Mesendoderm (in vitro differentiated cells): Measurements from ENCODE around the gene CELA2B.
"Not testable (repeated sequence)": the region's sequence is repeated elsewhere in the genome, so short reads cannot be mapped to it uniquely, and the experiment has no call there.

Source experiments
- DNase-seq: peaks from one replicate; pipeline ENCODE4 v3.0.0; 2013
- H2AK5ac ChIP-seq: 2 replicates; pipeline ENCODE4 v1.6.1; 2013; ENCODE audit warnings: low read length, inconsistent platforms
- H2BK120ac ChIP-seq: 2 replicates; pipeline ENCODE4 v1.6.1; 2013; ENCODE audit warnings: low read depth, mild to moderate bottlenecking, low read length, moderate library complexity, mixed read lengths
- H2BK15ac ChIP-seq: replicated peaks from 2 replicates; pipeline ENCODE4 v1.6.1; 2013; ENCODE audit warnings: low read depth, mild to moderate bottlenecking, moderate library complexity
- H2BK5ac ChIP-seq: 2 replicates; pipeline ENCODE4 v1.6.1; 2013; ENCODE audit warnings: low read length, inconsistent platforms
- H3K18ac ChIP-seq: 2 replicates; pipeline ENCODE4 v1.6.1; 2013; ENCODE audit warnings: mild to moderate bottlenecking, low read length, mixed read lengths
- H3K23ac ChIP-seq: one replicate; pipeline ENCODE4 v1.6.1; 2013; ENCODE audit warnings: low read length
- H3K27ac ChIP-seq: 2 replicates; pipeline ENCODE4 v1.5.1; 2013; ENCODE audit warnings: low read depth, mild to moderate bottlenecking, inconsistent platforms, low read length, moderate library complexity
- H3K27me3 ChIP-seq: 2 replicates; pipeline ENCODE4 v1.6.1; 2013; ENCODE audit warnings: low read length, control low read depth, mild to moderate bottlenecking, inconsistent platforms; ENCODE audit not compliant: insufficient read depth, poor library complexity
- H3K36me3 ChIP-seq: 2 replicates; pipeline ENCODE4 v1.6.1; 2013; ENCODE audit warnings: low read length, inconsistent platforms; ENCODE audit not compliant: control insufficient read depth, insufficient read depth
- H3K4ac ChIP-seq: one replicate; pipeline ENCODE4 v1.6.1; 2013; ENCODE audit warnings: low read depth, mild to moderate bottlenecking, low read length, moderate library complexity
- H3K4me1 ChIP-seq: 2 replicates; pipeline ENCODE4 v1.6.1; 2013; ENCODE audit warnings: low read depth, low read length, inconsistent platforms; ENCODE audit not compliant: control insufficient read depth
- H3K4me2 ChIP-seq: 2 replicates; pipeline ENCODE4 v1.6.1; 2013; ENCODE audit warnings: low read length
- H3K4me3 ChIP-seq: 2 replicates; pipeline ENCODE4 v1.5.1; 2013; ENCODE audit warnings: mild to moderate bottlenecking, low read length
- H3K56ac ChIP-seq: one replicate; pipeline ENCODE4 v1.6.1; 2013; ENCODE audit warnings: low read length
- H3K79me1 ChIP-seq: 2 replicates; pipeline ENCODE4 v1.6.1; 2013; ENCODE audit warnings: low read length, inconsistent platforms
- H3K79me2 ChIP-seq: 2 replicates; pipeline ENCODE4 v1.6.1; 2013; ENCODE audit warnings: mild to moderate bottlenecking, low read length; ENCODE audit not compliant: control insufficient read depth, insufficient read depth
- H3K9ac ChIP-seq: 2 replicates; pipeline ENCODE4 v1.6.1; 2013; ENCODE audit warnings: low read length, inconsistent platforms
- H4K5ac ChIP-seq: one replicate; pipeline ENCODE4 v1.6.1; 2013; ENCODE audit warnings: low read length
- H4K8ac ChIP-seq: one replicate; pipeline ENCODE4 v1.6.1; 2013; ENCODE audit warnings: low read depth, mild to moderate bottlenecking, control low read depth, low read length, moderate library complexity
- WGBS: extraction: QIAGEN DNeasy Blood & Tissue Kit; methylation state at CpG from one replicate; pipeline ENCODE4 v1.1.7; 2013; ENCODE audit warnings: low lambda C conversion rate, missing lambda C conversion rate; ENCODE audit not compliant: insufficient coverage; ENCODE audit errors: extremely low coverage; 5-methylcytosine and 5-hydroxymethylcytosine counted together

CELA2B gene

DNA sequence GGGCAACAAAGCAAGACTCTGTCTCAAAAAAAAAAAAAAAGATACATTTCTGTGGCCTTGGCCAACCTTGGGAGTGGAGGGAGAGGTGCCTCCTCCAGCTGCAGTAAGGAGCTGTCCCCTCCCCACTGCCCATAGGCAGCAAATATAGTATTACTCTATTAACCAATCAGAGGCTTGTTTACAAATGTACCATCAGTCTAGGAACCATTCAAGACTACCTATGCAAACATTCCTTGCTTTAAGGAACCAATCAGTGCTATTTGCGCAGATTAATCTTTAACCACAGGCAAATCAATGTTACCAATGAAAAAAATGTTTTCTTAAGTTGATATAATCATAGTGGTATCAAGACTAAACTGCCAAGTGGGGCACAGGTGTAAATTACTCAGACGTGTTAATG is 18.3 kb upstream of the CELA2B start:
- no peak overlapping the region for H3K9ac ChIP-seq
- H2BK15ac ChIP-seq = no peak overlapping the region
- H2BK5ac ChIP-seq = no peak overlapping the region
- no peaks in the 10 kb centered on the region for H3K79me2 ChIP-seq
- H3K79me1 ChIP-seq = no peaks in the 10 kb centered on the region
- no peak overlapping the region for H3K23ac ChIP-seq
- no peak overlapping the region for H2BK120ac ChIP-seq
- H3K4me3 ChIP-seq = no peak overlapping the region
- no peak for DNase-seq
- no peak overlapping the region for H3K56ac ChIP-seq
- H3K27ac ChIP-seq = no peak overlapping the region
- WGBS = 100% methylated on average over 1 of the region's 2 CpGs
- H3K4ac ChIP-seq = no peak overlapping the region
- H4K8ac ChIP-seq = no peak overlapping the region
- H4K5ac ChIP-seq = no peak overlapping the region
- H3K27me3 ChIP-seq = no peaks in the 10 kb centered on the region
- H3K36me3 ChIP-seq = no peaks in the 10 kb centered on the region
- H3K4me1 ChIP-seq = no peaks in the 10 kb centered on the region
- H2AK5ac ChIP-seq = no peak overlapping the region
- no peak overlapping the region for H3K18ac ChIP-seq
- no peak overlapping the region for H3K4me2 ChIP-seq

DNA sequence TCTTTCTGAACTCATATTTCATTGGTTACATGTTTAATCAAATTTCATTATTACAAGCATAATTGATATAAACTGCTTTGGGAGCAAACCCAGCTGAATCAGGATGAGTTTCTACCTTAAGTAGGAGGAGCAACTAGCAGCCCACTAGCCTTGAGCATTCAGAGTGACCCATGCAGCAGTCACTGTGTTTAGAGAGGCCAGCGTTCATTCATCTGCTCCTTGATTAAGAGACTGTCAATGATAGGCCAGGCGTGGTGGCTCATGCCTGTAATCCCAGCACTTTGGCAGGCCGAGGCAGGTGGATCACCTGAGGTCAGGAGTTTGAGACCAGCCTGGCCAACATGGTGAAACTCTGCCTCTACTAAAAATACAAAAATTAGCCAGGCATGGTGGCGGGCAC is 17.5 kb upstream of the CELA2B start:
- H4K8ac ChIP-seq, H3K36me3 ChIP-seq, H4K5ac ChIP-seq, H3K4me1 ChIP-seq, H3K79me2 ChIP-seq, H3K23ac ChIP-seq, H2BK120ac ChIP-seq, H2AK5ac ChIP-seq, H3K27ac ChIP-seq, H3K4me2 ChIP-seq, DNase-seq, H3K56ac ChIP-seq, H3K79me1 ChIP-seq, H3K4me3 ChIP-seq, H2BK5ac ChIP-seq, H3K4ac ChIP-seq, H3K18ac ChIP-seq, H3K27me3 ChIP-seq, H3K9ac ChIP-seq, H2BK15ac ChIP-seq: not testable (repeated sequence)
- no CpG with 5 or more reads among the region's 4 CpGs for WGBS

DNA sequence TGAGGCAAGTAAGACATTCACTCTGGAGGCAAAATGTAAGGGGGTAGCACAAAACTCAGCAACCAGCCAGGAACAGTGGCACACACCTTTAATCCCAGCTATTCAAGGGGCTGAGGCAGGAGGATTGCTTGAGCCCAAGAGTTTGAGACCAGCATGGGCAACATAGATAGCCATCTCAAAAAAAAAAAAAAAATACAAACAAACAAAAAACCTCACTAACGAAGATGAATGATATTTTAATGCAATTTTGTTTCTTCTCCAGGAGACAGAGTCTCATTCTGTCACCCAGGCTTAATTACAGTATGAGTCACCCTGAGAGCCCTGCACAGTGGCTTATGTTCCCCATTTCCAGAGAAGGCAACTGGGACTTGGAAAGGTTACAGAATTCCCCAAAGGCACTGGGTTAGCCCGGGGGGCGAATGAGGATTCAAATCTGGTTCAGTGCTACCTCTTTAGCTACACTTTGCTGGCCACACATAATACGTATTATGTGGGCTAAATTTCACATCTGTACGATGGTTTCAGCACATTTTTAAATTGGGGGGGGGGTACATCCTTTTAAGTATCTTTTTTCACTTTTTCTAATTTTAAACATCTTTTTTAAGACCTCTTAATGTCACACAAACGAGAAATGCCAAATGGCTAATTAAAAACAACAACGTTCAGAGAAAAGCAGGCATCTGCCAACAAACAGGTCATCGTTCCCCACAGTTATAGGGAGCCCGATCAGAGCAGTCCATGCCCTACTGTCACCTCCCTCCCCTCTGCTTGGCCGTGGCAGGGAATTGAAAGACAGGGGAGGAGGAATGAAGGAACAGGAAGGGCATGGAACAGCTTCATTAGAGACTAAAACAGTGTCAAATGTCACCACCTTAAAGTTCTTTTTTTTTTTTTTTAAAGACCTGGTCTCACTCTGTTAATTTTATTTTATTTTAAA is 15.9 kb upstream of the CELA2B start:
- H3K56ac ChIP-seq = no peak overlapping the region
- no peak overlapping the region for H4K8ac ChIP-seq
- DNase-seq = no peak
- H3K4me1 ChIP-seq = no peaks in the 10 kb centered on the region
- no peak overlapping the region for H2BK15ac ChIP-seq
- no peak overlapping the region for H3K27ac ChIP-seq
- no peaks in the 10 kb centered on the region for H3K36me3 ChIP-seq
- H3K4ac ChIP-seq = no peak overlapping the region
- H2BK5ac ChIP-seq = no peak overlapping the region
- no peak overlapping the region for H3K4me2 ChIP-seq
- H3K27me3 ChIP-seq = no peaks in the 10 kb centered on the region
- no peak overlapping the region for H3K18ac ChIP-seq
- H3K23ac ChIP-seq = no peak overlapping the region
- H3K9ac ChIP-seq = no peak overlapping the region
- WGBS = no CpG with 5 or more reads among the region's 10 CpGs
- H3K4me3 ChIP-seq = no peak overlapping the region
- no peak overlapping the region for H4K5ac ChIP-seq
- H3K79me1 ChIP-seq = no peaks in the 10 kb centered on the region
- H3K79me2 ChIP-seq = no peaks in the 10 kb centered on the region
- H2BK120ac ChIP-seq = no peak overlapping the region
- no peak overlapping the region for H2AK5ac ChIP-seq

DNA sequence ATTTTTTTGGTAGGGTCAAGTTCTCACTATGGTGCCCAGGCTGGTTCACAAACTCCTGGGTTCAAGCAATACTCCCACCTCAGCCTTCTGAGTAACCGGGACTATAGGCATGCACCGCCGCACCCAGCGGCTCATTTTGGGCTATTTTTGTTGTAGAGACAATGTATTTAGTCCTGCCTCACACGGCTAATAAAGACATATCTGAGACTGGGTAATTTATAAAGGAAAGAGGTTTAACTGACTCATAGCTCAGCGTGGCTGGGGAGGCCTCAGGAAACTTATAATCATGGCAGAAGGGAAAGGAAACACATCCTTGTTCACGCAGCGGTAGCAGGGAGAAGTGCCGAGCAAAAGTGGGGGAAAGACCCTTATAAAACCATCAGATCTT is 15.2 kb upstream of the CELA2B start:
- Histone ChIP-seq H4K5ac (no peak overlapping the region), H2BK15ac (no peak overlapping the region), H3K4me2 (no peak overlapping the region), H3K27ac (no peak overlapping the region), H3K36me3 (no peaks in the 10 kb centered on the region), H2BK5ac (no peak overlapping the region), H2BK120ac (no peak overlapping the region), H3K23ac (no peak overlapping the region), H3K27me3 (no peaks in the 10 kb centered on the region), H2AK5ac (no peak overlapping the region), H3K79me1 (no peaks in the 10 kb centered on the region), H3K4ac (no peak overlapping the region), H3K4me3 (no peak overlapping the region), H3K9ac (no peak overlapping the region), H3K79me2 (no peaks in the 10 kb centered on the region), H3K4me1 (no peaks in the 10 kb centered on the region), H4K8ac (no peak overlapping the region), H3K56ac (no peak overlapping the region), H3K18ac (no peak overlapping the region)
- no peak for DNase-seq
- no CpG with 5 or more reads among the region's 9 CpGs for WGBS

DNA sequence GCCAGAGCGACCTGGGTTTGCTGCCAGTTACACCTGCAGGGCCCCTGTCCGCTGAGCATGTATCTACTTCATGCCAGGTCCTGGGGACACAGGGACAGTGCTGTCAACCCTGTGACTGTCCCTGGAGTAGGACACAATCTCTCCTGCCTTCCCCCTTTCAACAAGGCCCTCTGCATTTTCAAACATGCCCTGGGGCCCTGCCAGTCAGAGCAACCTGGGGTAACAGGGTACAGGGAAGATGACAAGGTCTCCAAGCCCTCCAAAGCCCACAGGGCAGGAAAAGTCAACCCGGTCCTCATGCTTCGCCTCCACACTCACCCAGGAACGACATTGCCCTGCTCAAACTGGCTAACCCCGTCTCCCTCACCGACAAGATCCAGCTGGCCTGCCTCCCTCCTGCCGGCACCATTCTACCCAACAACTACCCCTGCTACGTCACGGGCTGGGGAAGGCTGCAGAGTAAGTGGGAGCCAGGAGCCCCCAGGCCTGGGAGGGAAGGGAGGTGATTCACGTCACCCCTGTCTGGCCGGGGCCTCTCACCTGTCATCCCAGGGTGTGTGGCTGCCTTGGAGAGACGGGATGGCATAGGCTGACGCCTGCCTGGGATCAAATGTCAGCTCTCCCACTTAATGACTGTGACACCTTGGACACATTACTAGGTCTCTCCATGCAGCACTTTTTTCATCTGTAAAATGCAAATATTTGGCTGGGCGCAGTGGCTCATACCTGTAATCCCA is 12.7 kb upstream of the CELA2B start:
- H4K5ac ChIP-seq, H3K4ac ChIP-seq, H4K8ac ChIP-seq, H3K4me2 ChIP-seq, H3K27ac ChIP-seq, H3K79me1 ChIP-seq, H3K27me3 ChIP-seq, H2AK5ac ChIP-seq, H2BK120ac ChIP-seq, H2BK15ac ChIP-seq, H3K4me3 ChIP-seq, H3K18ac ChIP-seq, DNase-seq, H3K36me3 ChIP-seq, H3K4me1 ChIP-seq, H3K9ac ChIP-seq, H3K23ac ChIP-seq, H3K56ac ChIP-seq, H2BK5ac ChIP-seq, H3K79me2 ChIP-seq: not testable (repeated sequence)
- no CpG with 5 or more reads among the region's 15 CpGs for WGBS
